GM13976 (cell line): Measurements from ENCODE around the gene OR14A16.

Experiments used
- DNase-seq: peaks from one replicate; pipeline ENCODE4 v3.0.0; 2012; ENCODE audit warnings: low spot score
- CTCF ChIP-seq: IDR thresholded peaks from 2 replicates; pipeline ENCODE4 v1.5.1; 2012; ENCODE audit warnings: borderline replicate concordance, mild to moderate bottlenecking; ENCODE audit not compliant: insufficient read depth; ENCODE audit errors: extremely low read depth, missing control alignments, control extremely low read depth
- in situ Hi-C: fragments of 300-500 bp; cut with MboI; formaldehyde crosslinking; loops from one replicate; pipeline ENCODE4 v1.12.0; 2022; ENCODE audit warnings: low sequenced_read_pairs, mixed read lengths, inconsistent platforms; ENCODE audit not compliant: unreplicated experiment

The OR14A16 gene

GRCh38 chr1:247843411-247843810, 19.5 kb upstream of the OR14A16 start:
- DNase-seq: no peak
- in situ Hi-C loops: no loop called here
- no peak for TF ChIP-seq CTCF

GRCh38 chr1:247841796-247842195, 17.9 kb upstream of the OR14A16 start, which contains the start of gene OR11L1:
Gene OR11L1, minus strand, starts transcription at chr1:247841896. Its CDS starts 0 bp downstream, at chr1:247841896.
- DNase-seq: no peak
- in situ Hi-C loops: no loop called here
- no peak for TF ChIP-seq CTCF

- in situ Hi-C loops: no loop called here
- DNase-seq: no peak
- no peak for TF ChIP-seq CTCF
Measured at GRCh38 chr1:247840818-247841217, 16.9 kb upstream of the OR14A16 start.

GRCh38 chr1:247833601-247834000, 9.7 kb upstream of the OR14A16 start:
- DNase-seq: no peak
- no peak for TF ChIP-seq CTCF
- in situ Hi-C loops: no loop called here

- no peak for DNase-seq
- no peak for TF ChIP-seq CTCF
- in situ Hi-C loops: no loop called here
Measured at GRCh38 chr1:247829656-247830055, 5.7 kb upstream of the OR14A16 start.

- no peak for TF ChIP-seq CTCF
- in situ Hi-C loops: no loop called here
- DNase-seq: no peak
Measured at GRCh38 chr1:247825362-247825761, 1.4 kb upstream of the OR14A16 start.

GRCh38 chr1:247822060-247822459, 1.9 kb downstream of the OR14A16 start:
- in situ Hi-C loops: no loop called here
- no peak for TF ChIP-seq CTCF
- DNase-seq: no peak
